SK-N-SH treated with all-trans-retinoic acid at 6 μM for 48 hours (cell line): ENCODE results near the gene CLTA.

Experiments used
- BACH2 ChIP-seq: fragments of 250-450 bp; sonication (Bioruptor Pico); IDR thresholded peaks from 2 replicates; pipeline ENCODE4 v1.9.0; 2021; ENCODE audit warnings: mild to moderate bottlenecking, borderline replicate concordance
- GLIS3 ChIP-seq: fragments of 250-450 bp; sonication (Bioruptor Pico); IDR thresholded peaks from 2 replicates; pipeline ENCODE4 v1.5.0; 2020; ENCODE audit warnings: mild to moderate bottlenecking, moderate library complexity
- ISL1 ChIP-seq: fragments of 250-450 bp; sonication (Bioruptor Pico); IDR thresholded peaks from 2 replicates; pipeline ENCODE4 v2.1.2; 2022; ENCODE audit warnings: mild to moderate bottlenecking, moderate library complexity
- PPARA ChIP-seq: fragments of 250-450 bp; sonication (Bioruptor Pico); IDR thresholded peaks from 2 replicates; pipeline ENCODE4 v1.5.0; 2020; ENCODE audit warnings: mild to moderate bottlenecking, borderline replicate concordance
- RARB ChIP-seq: fragments of 250-450 bp; sonication (Bioruptor Pico); IDR thresholded peaks from 2 replicates; pipeline ENCODE4 v1.8.0; 2021; ENCODE audit warnings: mild to moderate bottlenecking, moderate library complexity
- TCF4 ChIP-seq: fragments of 250-450 bp; sonication (Bioruptor Pico); IDR thresholded peaks from 2 replicates; pipeline ENCODE4 v1.8.0; 2021; ENCODE audit warnings: mild to moderate bottlenecking, moderate library complexity, borderline replicate concordance
- TOX ChIP-seq: fragments of 250-450 bp; sonication (Bioruptor Pico); IDR thresholded peaks from 2 replicates; pipeline ENCODE4 v1.8.0; 2021; ENCODE audit warnings: mild to moderate bottlenecking, moderate library complexity, borderline replicate concordance
- ZNF70 ChIP-seq: fragments of 450-650 bp; formaldehyde crosslinking; IDR thresholded peaks from 2 replicates; pipeline ENCODE4 v1.5.0; 2020; ENCODE audit warnings: mild to moderate bottlenecking, moderate library complexity
- TF ChIP-seq, protein P1 (sequence below): fragments of 250-450 bp; sonication (Bioruptor Pico); IDR thresholded peaks from 2 replicates; pipeline ENCODE4 v1.8.0; 2020; ENCODE audit warnings: mild to moderate bottlenecking, moderate library complexity, borderline replicate concordance
- TF ChIP-seq, protein P2 (sequence below): fragments of 250-450 bp; sonication (Bioruptor Pico); IDR thresholded peaks from 2 replicates; pipeline ENCODE4 v1.5.1; 2020; ENCODE audit warnings: low read depth, mild to moderate bottlenecking, moderate library complexity

DNA sequence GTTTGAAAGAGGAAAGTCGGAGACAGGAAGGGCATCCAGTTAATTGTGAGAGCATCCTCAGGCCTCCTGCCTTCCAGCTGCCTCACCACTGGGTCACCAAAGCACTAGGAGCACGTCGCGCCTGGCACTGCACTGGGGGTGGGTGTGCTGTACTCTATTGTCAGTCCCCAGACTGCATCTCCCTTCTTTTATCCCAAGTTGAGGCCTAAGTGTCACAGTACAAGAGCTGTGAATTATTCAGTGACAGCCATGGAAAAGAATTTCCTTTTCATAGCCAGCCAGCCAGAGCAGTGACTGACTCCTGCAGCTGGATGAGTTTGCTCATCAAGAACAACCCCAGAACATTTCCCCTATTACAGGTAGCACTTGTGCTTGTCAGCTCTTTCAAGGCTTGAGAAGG lies 16.3 kb downstream of the CLTA start:
- TF ChIP-seq PPARA (CRISPR knock-in tag) (no peak), RARB (no peak), TOX (CRISPR knock-in tag) (no peak), ISL1 (no peak), BACH2 (CRISPR knock-in tag) (no peak), ZNF70 (CRISPR knock-in tag) (no peak), GLIS3 (CRISPR knock-in tag) (no peak), TCF4 (CRISPR knock-in tag) (no peak)
- TF ChIP-seq, protein P1, sequence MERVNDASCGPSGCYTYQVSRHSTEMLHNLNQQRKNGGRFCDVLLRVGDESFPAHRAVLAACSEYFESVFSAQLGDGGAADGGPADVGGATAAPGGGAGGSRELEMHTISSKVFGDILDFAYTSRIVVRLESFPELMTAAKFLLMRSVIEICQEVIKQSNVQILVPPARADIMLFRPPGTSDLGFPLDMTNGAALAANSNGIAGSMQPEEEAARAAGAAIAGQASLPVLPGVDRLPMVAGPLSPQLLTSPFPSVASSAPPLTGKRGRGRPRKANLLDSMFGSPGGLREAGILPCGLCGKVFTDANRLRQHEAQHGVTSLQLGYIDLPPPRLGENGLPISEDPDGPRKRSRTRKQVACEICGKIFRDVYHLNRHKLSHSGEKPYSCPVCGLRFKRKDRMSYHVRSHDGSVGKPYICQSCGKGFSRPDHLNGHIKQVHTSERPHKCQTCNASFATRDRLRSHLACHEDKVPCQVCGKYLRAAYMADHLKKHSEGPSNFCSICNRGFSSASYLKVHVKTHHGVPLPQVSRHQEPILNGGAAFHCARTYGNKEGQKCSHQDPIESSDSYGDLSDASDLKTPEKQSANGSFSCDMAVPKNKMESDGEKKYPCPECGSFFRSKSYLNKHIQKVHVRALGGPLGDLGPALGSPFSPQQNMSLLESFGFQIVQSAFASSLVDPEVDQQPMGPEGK (CRISPR knock-in tag) = no peak
- TF ChIP-seq, protein P2, sequence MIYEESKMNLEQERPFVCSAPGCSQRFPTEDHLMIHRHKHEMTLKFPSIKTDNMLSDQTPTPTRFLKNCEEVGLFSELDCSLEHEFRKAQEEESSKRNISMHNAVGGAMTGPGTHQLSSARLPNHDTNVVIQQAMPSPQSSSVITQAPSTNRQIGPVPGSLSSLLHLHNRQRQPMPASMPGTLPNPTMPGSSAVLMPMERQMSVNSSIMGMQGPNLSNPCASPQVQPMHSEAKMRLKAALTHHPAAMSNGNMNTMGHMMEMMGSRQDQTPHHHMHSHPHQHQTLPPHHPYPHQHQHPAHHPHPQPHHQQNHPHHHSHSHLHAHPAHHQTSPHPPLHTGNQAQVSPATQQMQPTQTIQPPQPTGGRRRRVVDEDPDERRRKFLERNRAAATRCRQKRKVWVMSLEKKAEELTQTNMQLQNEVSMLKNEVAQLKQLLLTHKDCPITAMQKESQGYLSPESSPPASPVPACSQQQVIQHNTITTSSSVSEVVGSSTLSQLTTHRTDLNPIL (CRISPR knock-in tag) = no peak
